Measurements from ENCODE around the gene PNPLA6. TPM values are rescaled to one million over a fixed set of nuclear protein-coding genes. Genes with fewer than 3 reads are reported as not detected.

The PNPLA6 gene
- total RNA-seq, 1 donor from 2014 or later = 140 TPM

GRCh38 chr19:7541828-7542443 lies 6.4 kb downstream of the PNPLA6 start:
- no peak for TF ChIP-seq CTCF (IDR thresholded peaks at IDR 0.05; ENCODE audit: unreplicated experiment)
- DNase-seq (ENCODE audit: low spot score, unreplicated experiment) = no peak
- no peak overlapping the region for H3K4me3 Mint-ChIP-seq (ENCODE audit: low read depth)
- H3K27ac Mint-ChIP-seq = no peak overlapping the region
- no peaks in the 10 kb centered on the region for H3K9me3 Mint-ChIP-seq (ENCODE audit: low read depth)
- H3K27me3 Mint-ChIP-seq = no peaks in the 10 kb centered on the region
- H3K4me1 Mint-ChIP-seq (ENCODE audit: low read depth) = no peaks in the 10 kb centered on the region
- H3K36me3 Mint-ChIP-seq (ENCODE audit: insufficient read depth) = peaks cover 17% of the 10 kb centered on the region

- DNase-seq (ENCODE audit: low spot score, unreplicated experiment) = no peak
- H3K27ac Mint-ChIP-seq = no peak overlapping the region
- H3K27me3 Mint-ChIP-seq = no peaks in the 10 kb centered on the region
- H3K9me3 Mint-ChIP-seq (ENCODE audit: low read depth) = no peaks in the 10 kb centered on the region
- H3K4me3 Mint-ChIP-seq (ENCODE audit: low read depth) = no peak overlapping the region
- H3K4me1 Mint-ChIP-seq (ENCODE audit: low read depth) = no peaks in the 10 kb centered on the region
- H3K36me3 Mint-ChIP-seq (ENCODE audit: insufficient read depth) = peaks cover 17% of the 10 kb centered on the region
- no peak for TF ChIP-seq CTCF (IDR thresholded peaks at IDR 0.05; ENCODE audit: unreplicated experiment)
These were observed 7.2 kb downstream of the PNPLA6 start for GRCh38 chr19:7542556-7543348.

- no peak for DNase-seq (ENCODE audit: low spot score, unreplicated experiment)
- no peaks in the 10 kb centered on the region for H3K4me1 Mint-ChIP-seq (ENCODE audit: low read depth)
- H3K9me3 Mint-ChIP-seq (ENCODE audit: low read depth) = no peaks in the 10 kb centered on the region
- no peak for TF ChIP-seq CTCF (IDR thresholded peaks at IDR 0.05; ENCODE audit: unreplicated experiment)
- H3K27ac Mint-ChIP-seq = no peak overlapping the region
- H3K4me3 Mint-ChIP-seq (ENCODE audit: low read depth) = no peak overlapping the region
- no peaks in the 10 kb centered on the region for H3K27me3 Mint-ChIP-seq
- H3K36me3 Mint-ChIP-seq (ENCODE audit: insufficient read depth) = peaks cover 14% of the 10 kb centered on the region
These were observed 9.1 kb downstream of the PNPLA6 start for GRCh38 chr19:7544626-7545025.

- Mint-ChIP-seq H3K4me3 (ENCODE audit: low read depth) (no peak overlapping the region), H3K27ac (no peak overlapping the region), H3K27me3 (no peaks in the 10 kb centered on the region), H3K4me1 (ENCODE audit: low read depth) (no peaks in the 10 kb centered on the region), H3K9me3 (ENCODE audit: low read depth) (no peaks in the 10 kb centered on the region), H3K36me3 (ENCODE audit: insufficient read depth) (peaks cover 11% of the 10 kb centered on the region)
- no peak for TF ChIP-seq CTCF (IDR thresholded peaks at IDR 0.05; ENCODE audit: unreplicated experiment)
- DNase-seq (ENCODE audit: low spot score, unreplicated experiment) = no peak
These were observed 9.8 kb downstream of the PNPLA6 start for GRCh38 chr19:7545300-7545699.

- Mint-ChIP-seq H3K9me3 (ENCODE audit: low read depth) (no peaks in the 10 kb centered on the region), H3K27me3 (no peaks in the 10 kb centered on the region), H3K4me1 (ENCODE audit: low read depth) (no peaks in the 10 kb centered on the region), H3K4me3 (ENCODE audit: low read depth) (no peak overlapping the region), H3K36me3 (ENCODE audit: insufficient read depth) (peaks cover 9% of the 10 kb centered on the region), H3K27ac (no peak overlapping the region)
- DNase-seq (ENCODE audit: low spot score, unreplicated experiment) = no peak
- TF ChIP-seq CTCF (IDR thresholded peaks at IDR 0.05; ENCODE audit: unreplicated experiment) = no peak
These were observed 10.4 kb downstream of the PNPLA6 start for GRCh38 chr19:7545904-7546303.

Measured in progenitor cell of endocrine pancreas (in vitro differentiated cells).